ENCODE results near the gene DHH. TPM values are rescaled to one million over a fixed set of nuclear protein-coding genes. Genes with fewer than 3 reads are reported as not detected.

DHH gene
- total RNA-seq, 1 donor from 2014 or later, result not detected

GRCh38 chr12:49039421-49040363, 54.9 kb downstream of the DHH start:
- peaks cover 91% of the 10 kb centered on the region for H3K36me3 Mint-ChIP-seq (ENCODE audit: low read depth)
- no peaks in the 10 kb centered on the region for H3K27me3 Mint-ChIP-seq (ENCODE audit: low read depth)
- no peak overlapping the region for H3K4me3 Mint-ChIP-seq (ENCODE audit: low read depth)
- no peak for DNase-seq (ENCODE audit: low spot score)
- H3K27ac Mint-ChIP-seq, result no peak overlapping the region
- intact Hi-C loops (cut with micrococcal nuclease), result no loop called here
- H3K4me1 Mint-ChIP-seq (ENCODE audit: low read depth), result no peaks in the 10 kb centered on the region
- H3K9me3 Mint-ChIP-seq, result no peaks in the 10 kb centered on the region

DNA sequence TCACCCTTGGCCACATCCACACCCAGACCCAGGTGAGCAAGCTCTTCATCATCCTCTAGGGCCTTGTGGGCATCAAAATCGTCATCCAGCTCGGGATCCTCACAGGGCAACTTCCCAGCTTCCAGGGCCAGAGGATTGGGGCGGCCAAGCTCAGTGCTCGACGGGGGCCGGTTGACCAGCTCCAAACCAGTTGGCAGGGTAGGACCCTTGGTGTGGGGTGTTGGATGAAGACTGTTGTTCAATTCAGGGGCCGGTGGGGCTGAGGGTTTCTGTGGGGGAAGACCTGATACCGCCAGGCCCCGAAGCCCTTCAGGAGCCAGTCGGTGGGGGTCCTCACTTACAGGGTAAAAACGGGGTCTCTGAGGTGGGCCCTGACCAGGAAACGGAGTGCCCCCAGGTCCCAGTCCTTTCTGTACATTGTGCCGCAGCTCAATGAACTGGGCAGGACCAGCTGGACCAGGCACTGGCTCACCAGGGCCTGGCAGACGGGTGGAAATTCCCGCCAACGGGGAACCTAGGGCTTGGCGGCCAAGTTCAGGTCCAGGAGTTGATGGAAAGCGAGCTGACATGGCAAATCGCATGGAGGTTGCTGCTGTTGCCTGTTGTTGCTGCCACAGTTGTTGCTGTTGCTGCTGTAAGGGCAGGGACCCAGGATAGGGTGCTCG, 56.2 kb downstream of the DHH start:
- DNase-seq (ENCODE audit: low spot score), result no peak
- Mint-ChIP-seq H3K4me3 (ENCODE audit: low read depth) (no peak overlapping the region), H3K4me1 (ENCODE audit: low read depth) (no peaks in the 10 kb centered on the region), H3K9me3 (no peaks in the 10 kb centered on the region), H3K27me3 (ENCODE audit: low read depth) (no peaks in the 10 kb centered on the region), H3K36me3 (ENCODE audit: low read depth) (peaks cover 89% of the 10 kb centered on the region), H3K27ac (no peak overlapping the region)
- intact Hi-C loops (cut with micrococcal nuclease), result no loop called here

GRCh38 chr12:49037947-49038237, 56.7 kb downstream of the DHH start:
- intact Hi-C loops (cut with micrococcal nuclease), result no loop called here
- DNase-seq (ENCODE audit: low spot score), result no peak
- no peaks in the 10 kb centered on the region for H3K4me1 Mint-ChIP-seq (ENCODE audit: low read depth)
- H3K36me3 Mint-ChIP-seq (ENCODE audit: low read depth), result peaks cover 87% of the 10 kb centered on the region
- H3K27ac Mint-ChIP-seq, result no peak overlapping the region
- no peaks in the 10 kb centered on the region for H3K9me3 Mint-ChIP-seq
- H3K27me3 Mint-ChIP-seq (ENCODE audit: low read depth), result no peaks in the 10 kb centered on the region
- H3K4me3 Mint-ChIP-seq (ENCODE audit: low read depth), result no peak overlapping the region

DNA sequence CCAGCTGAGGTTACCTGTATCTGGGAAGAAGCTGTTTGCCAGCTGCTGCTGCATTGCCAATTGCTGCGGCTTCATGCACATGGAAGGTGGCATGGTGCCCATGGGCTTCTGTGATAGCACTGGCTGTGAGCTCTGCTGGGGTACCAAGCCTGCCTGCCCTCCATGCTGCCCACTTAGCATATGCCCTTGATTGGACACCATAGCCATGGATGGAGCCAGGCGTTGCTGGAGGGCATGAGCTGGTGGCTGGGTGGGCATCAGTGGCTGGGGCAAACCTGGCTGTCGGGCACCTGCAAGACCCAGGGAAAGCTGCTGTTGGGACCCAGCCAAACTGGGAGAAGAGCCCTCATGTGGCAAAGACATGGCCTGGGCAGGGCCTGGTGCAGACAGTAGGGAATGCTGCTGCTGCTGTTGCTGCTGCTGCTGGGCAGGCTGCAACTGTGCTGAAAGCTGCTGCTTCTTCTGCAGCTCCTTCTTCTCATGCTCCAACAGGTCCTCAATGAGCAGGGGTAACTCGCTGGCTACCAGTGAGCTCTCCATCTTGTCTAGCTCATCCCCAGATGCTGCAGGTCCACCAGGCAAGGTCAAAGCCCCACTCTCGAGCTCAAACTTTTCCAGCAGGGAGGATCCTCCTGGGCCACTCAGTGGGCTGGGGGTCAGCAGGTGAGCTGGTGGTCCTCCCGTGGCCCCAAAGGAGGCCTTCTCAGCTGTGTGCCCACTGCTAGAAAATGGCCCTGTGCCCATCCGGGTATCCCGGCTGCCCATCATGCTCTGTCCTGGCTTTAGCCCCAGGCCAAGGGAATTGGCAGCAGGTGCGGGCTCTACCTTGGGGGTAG, 57.3 kb downstream of the DHH start:
- intact Hi-C loops (cut with micrococcal nuclease), result no loop called here
- Mint-ChIP-seq H3K4me1 (ENCODE audit: low read depth) (no peaks in the 10 kb centered on the region), H3K9me3 (no peaks in the 10 kb centered on the region), H3K27me3 (ENCODE audit: low read depth) (no peaks in the 10 kb centered on the region), H3K4me3 (ENCODE audit: low read depth) (no peak overlapping the region), H3K36me3 (ENCODE audit: low read depth) (peaks cover 87% of the 10 kb centered on the region), H3K27ac (no peak overlapping the region)
- DNase-seq (ENCODE audit: low spot score), result no peak

Other genes with a start within 250 kb of the DHH start
- gene DDX23, start 242.6 kb downstream of the DHH start, total RNA-seq, result 114 and 124 TPM in 2 replicates
- gene RND1, start 228.9 kb downstream of the DHH start, total RNA-seq, result 3.5 and 4.7 TPM in 2 replicates
- gene FKBP11, start 169.3 kb downstream of the DHH start, total RNA-seq, result 66.2 and 72.7 TPM in 2 replicates
- 133 and 135 TPM in 2 replicates for gene ARF3, start 137.3 kb downstream of the DHH start, total RNA-seq
- 0.80 and 1.0 TPM in 2 replicates for gene WNT10B, start 123.1 kb downstream of the DHH start, total RNA-seq
- gene WNT1, start 116.5 kb downstream of the DHH start, total RNA-seq, result 0.60 and 0.66 TPM in 2 replicates
- gene DDN, start 95.4 kb downstream of the DHH start, total RNA-seq, result 0.60 and 0.91 TPM in 2 replicates
- 65.1 and 65.7 TPM in 2 replicates for gene PRKAG1, start 76.0 kb downstream of the DHH start, total RNA-seq
- 93.3 and 100 TPM in 2 replicates for gene KMT2D, start 34.0 kb downstream of the DHH start, total RNA-seq
- 14.2 and 16.0 TPM in 2 replicates for gene RHEBL1, start 24.8 kb downstream of the DHH start, total RNA-seq
- 47.1 and 53.5 TPM in 2 replicates for gene LMBR1L, start 16.0 kb upstream of the DHH start, total RNA-seq
- gene TUBA1B, start 36.6 kb upstream of the DHH start, total RNA-seq, result 1,902 and 1,926 TPM in 2 replicates
- gene TUBA1A, start 94.3 kb upstream of the DHH start, total RNA-seq, result 86.9 and 94.0 TPM in 2 replicates
- gene TUBA1C, start 170.3 kb upstream of the DHH start, total RNA-seq, result 349 and 355 TPM in 2 replicates
- not detected in 2 replicates for gene PRPH, start 200.3 kb upstream of the DHH start, total RNA-seq
- gene TROAP, start 228.5 kb upstream of the DHH start, total RNA-seq, result 58.3 and 59.3 TPM in 2 replicates
- gene C1QL4, start 242.4 kb upstream of the DHH start, total RNA-seq, result not detected in 2 replicates